DND-41 (cell line): Measurements from ENCODE around the gene LAMB1.
"Not testable (repeated sequence)": the region's sequence is repeated elsewhere in the genome, so short reads cannot be mapped to it uniquely, and the experiment has no call there.

Source experiments
- CTCF ChIP-seq: IDR thresholded peaks from 2 replicates; pipeline ENCODE4 v1.5.1; 2012; ENCODE audit warnings: borderline replicate concordance, low read length, moderate library complexity, mild to moderate bottlenecking; ENCODE audit not compliant: poor library complexity, severe bottlenecking; ENCODE audit errors: extremely low read depth
- EZH2 ChIP-seq: IDR thresholded peaks from 3 replicates; pipeline ENCODE4 v1.6.1; 2012; ENCODE audit warnings: borderline replicate concordance, low read depth, mild to moderate bottlenecking, moderate library complexity, low read length, inconsistent platforms; ENCODE audit not compliant: severe bottlenecking

- TF ChIP-seq EZH2, CTCF: not testable (repeated sequence)
Measured at GRCh38 chr7:108033309-108033708, 30.3 kb upstream of the LAMB1 start.
